Skin epidermis (tissue), 12 donors: ENCODE results near the gene HAVCR1.
"Not testable (repeated sequence)": the region's sequence is repeated elsewhere in the genome, so short reads cannot be mapped to it uniquely, and the experiment has no call there.

Source experiments
- H3K27ac ChIP-seq, 21 experiments: fragments of 200-600 bp; sonication (generic) in 11 of 21; one replicate each; pipeline ENCODE4 v1.5.0; 2020; ENCODE audit warnings: mild to moderate bottlenecking in 3 of 21, inconsistent platforms in 2 of 21, moderate library complexity in 2 of 21
- H3K4me3 ChIP-seq, 7 experiments: fragments of 200-600 bp; sonication (generic) in 2 of 7; one replicate each; pipeline ENCODE4 v1.5.0; 2020; ENCODE audit warnings: inconsistent platforms in 2 of 7, mild to moderate bottlenecking in 2 of 7, moderate library complexity in 1 of 7

The HAVCR1 gene

GRCh38 chr5:157020002-157020401 lies 38.9 kb downstream of the HAVCR1 start:
- no peak overlapping the region for H3K27ac ChIP-seq
- H3K4me3 ChIP-seq, result no peak overlapping the region

DNA sequence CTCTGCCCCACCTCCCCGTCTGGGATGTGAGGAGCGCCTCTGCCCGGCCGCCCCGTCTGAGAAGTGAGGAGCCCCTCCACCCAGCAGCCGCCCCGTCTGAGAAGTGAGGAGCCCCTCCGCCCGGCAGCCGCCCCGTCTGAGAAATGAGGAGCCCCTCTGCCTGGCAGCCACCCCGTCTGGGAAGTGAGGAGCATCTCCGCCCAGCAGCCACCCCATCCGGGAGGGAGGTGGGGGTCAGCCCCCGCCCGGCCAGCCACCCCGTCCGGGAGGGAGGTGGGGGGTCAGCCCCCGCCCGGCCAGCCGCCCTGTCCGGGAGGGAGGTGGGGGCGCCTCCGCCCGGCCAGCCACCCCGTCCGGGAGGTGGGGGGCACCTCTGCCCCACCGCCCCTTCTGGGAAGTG lies 44.8 kb downstream of the HAVCR1 start:
- H3K4me3 ChIP-seq, H3K27ac ChIP-seq: not testable (repeated sequence)

GRCh38 chr5:157006262-157006661 lies 52.7 kb downstream of the HAVCR1 start:
- no peak overlapping the region for H3K27ac ChIP-seq
- H3K4me3 ChIP-seq, result no peak overlapping the region

DNA sequence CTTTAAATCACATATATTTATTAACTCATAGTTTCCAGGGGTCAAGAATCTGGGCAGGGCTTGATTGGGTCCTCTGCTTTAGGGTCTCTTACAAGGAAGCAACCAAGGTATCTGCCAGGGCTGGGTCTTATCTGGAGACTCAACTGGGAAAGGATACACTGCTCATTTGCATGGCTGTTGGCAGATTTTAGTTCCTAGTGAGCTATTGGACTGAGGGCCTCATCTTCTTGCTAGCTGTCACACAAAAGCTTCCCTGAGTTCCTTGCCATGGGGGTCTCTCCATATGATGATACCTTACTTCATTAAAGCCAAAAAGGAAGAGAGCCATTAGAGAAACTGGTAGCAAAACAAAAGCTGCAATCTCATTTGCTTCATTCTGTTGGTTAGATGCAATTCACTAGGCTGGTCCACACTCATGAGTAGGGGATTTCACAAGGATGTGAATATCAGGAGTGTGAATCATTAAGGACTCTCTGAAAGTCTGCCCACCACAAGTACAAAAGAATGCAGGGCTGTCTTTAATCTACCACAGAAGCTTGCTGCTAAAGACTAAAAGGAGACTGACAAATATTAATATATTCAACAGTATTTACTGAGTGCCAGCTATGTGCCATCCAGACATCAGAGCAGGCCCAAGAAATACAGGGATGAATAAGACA lies 53.9 kb downstream of the HAVCR1 start:
- peak overlapping the region in 1 of 21 experiments; percentile 40 for H3K27ac ChIP-seq
- H3K4me3 ChIP-seq, result no peak overlapping the region

GRCh38 chr5:156991714-156992113 lies 67.2 kb downstream of the HAVCR1 start:
- Histone ChIP-seq H3K4me3 (no peak overlapping the region), H3K27ac (no peak overlapping the region)

- H3K27ac ChIP-seq, result no peak overlapping the region
- no peak overlapping the region for H3K4me3 ChIP-seq
Measured at GRCh38 chr5:156984064-156984463, 74.9 kb downstream of the HAVCR1 start.

DNA sequence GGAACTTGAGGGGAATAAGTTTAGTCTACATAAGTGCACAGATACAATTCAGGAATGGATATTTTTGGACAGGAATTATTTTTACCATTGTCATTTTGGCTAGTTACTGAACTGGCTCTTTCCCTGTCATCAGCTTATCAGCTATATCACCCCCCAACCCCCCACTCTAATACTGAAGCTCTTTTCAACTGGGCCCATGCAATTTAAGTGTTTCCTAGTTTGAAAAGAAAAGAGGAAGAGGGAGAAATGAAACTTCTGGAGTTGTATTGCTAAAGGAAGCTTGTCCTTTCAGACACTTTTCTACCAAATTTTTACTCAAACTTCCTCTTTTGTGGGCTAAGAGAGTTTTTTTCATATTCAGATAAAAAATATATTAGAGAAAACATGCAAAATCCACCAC lies 77.4 kb downstream of the HAVCR1 start:
- no peak overlapping the region for H3K4me3 ChIP-seq
- no peak overlapping the region for H3K27ac ChIP-seq
